Esophagus squamous epithelium (tissue), 4 donors: ENCODE data around the gene TMTC1.

Experiments
- CTCF ChIP-seq, 6 experiments: fragments of 450-650 bp in 4 of 6; fragments of 200-600 bp in 2 of 6; sonication (generic) in 2 of 6; IDR thresholded peaks; one replicate each; pipeline ENCODE4 v1.5.1; 2016 to 2019; ENCODE audit warnings: antibody characterized with exemption in 6 of 6, mild to moderate bottlenecking in 4 of 6, moderate library complexity in 4 of 6
- POLR2A ChIP-seq, 4 donors: fragments of 450-650 bp; IDR thresholded peaks; one replicate each; pipeline ENCODE4 v1.6.1; 2017; ENCODE audit warnings: antibody characterized with exemption in 4 of 4, mild to moderate bottlenecking in 4 of 4, moderate library complexity in 3 of 4

GRCh38 chr12:29762637-29763300 lies 21.0 kb downstream of the TMTC1 start:
- TF ChIP-seq CTCF (IDR thresholded peaks at IDR 0.05) (no peak), POLR2A (IDR thresholded peaks at IDR 0.05) (no peak)
